Activated naive CD8-positive, alpha-beta T cell treated with anti-CD3 and anti-CD28 coated beads, Interleukin-2, amount 50 U/mL, for 16 hours (primary cell): ENCODE data around the gene MAZ.
"Not testable (repeated sequence)": the region's sequence is repeated elsewhere in the genome, so short reads cannot be mapped to it uniquely, and the experiment has no call there.

Source experiments
- DNase-seq: peaks from one replicate; pipeline ENCODE4 v3.0.0-alpha.2; 2020; ENCODE audit warnings: low read depth, low spot score

The MAZ gene

DNA sequence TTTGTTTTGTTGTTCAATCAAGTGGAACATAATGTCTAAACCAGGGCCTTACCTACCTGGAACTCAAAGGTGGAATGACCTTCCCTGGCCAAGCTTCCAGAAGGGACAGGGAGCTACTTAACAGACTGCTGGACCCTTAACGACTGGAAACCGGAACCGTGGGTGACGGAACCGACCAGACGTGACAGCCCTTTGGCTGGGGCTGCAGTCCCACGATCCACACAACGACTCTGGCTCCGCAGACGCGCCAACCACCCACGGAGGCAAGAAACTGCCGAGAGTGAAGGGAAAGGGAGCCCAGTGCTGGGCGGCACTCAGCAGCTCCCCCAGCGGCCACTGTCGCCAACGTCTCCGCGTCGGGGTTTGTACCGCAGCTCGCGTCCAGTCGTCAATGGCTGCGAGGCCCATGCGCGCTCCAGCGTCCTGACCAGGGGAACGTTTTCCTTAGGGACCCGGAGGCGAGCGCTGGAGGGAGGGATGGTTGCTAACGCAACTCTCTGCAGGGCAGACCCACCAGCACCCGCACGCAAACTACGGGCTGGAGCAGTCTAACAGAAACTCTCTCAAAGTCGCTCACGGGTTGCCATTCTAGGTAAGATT is 21.3 kb upstream of the MAZ start:
- peak; percentile 43 for DNase-seq

DNA sequence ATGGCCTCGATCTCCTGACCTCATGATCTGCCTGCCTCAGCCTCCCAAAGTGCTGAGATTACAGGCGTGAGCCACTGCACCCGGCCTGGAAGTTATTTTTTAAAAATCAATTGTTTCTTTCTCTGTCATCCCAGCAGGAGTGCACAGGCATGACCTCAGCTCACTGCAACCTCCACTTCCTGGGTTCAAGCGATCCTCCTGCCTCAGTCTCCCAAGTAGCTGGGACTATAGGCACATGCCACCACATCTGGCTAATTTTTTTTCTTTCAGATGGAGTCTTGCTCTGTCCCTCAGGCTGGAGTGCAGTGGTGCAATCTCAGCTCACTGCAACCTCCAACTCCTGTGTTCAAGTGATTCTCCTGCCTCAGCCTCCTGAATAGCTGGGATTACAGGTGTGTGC is 19.2 kb upstream of the MAZ start:
- DNase-seq = not testable (repeated sequence)

DNA sequence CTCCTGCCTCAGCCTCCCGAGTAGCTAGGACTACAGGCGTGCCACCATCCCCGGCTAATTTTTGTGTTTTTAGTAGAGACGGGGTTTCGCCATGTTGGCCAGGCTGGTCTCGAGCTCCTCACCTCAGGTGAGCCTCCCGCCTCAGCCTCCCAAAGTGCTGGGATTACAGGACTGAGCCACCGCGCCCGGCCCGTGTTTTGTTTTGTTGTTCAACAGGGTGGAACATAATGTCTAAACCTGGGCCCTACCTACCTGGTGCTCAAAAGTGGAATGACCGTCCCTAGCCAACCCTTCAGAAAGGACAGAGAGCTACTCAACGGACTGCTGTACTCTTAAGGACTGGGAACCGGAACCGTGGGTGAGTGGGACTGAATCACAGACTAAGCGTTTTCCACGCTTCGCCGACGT is 16.6 kb upstream of the MAZ start:
- DNase-seq = no peak

- peak; percentile 100 for DNase-seq
Observed at GRCh38 chr16:29790183-29790948, 16.0 kb upstream of the MAZ start, which contains the start of gene KIF22. Gene KIF22, plus strand, starts transcription at chr16:29790751. Its CDS starts 9 bp downstream, at chr16:29790760.

- DNase-seq = no peak
Observed at GRCh38 chr16:29790949-29791844, 15.1 kb upstream of the MAZ start.

GRCh38 chr16:29791845-29792807 is 14.2 kb upstream of the MAZ start:
- DNase-seq = no peak

DNA sequence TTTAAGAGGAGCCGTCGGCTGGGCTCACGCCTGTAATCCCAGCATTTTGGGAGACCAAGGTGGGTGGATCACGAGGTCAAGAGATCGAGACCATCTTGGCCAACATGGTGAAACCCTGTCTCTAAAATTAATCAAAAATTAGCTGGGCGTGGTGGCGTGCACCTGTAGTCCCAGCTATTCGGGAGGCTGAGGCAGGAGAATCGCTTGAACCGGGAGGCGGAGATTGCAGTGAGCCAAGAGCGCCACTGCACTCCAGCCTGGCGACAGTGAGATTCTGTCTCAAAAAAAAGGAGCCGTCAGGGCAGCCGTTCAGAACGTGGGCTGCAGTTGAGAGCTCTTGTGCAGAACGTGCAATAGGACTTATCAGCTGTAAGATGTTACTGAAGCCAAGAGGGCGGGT is 13.2 kb upstream of the MAZ start:
- not testable (repeated sequence) for DNase-seq

GRCh38 chr16:29794231-29794710 is 12.1 kb upstream of the MAZ start:
- no peak for DNase-seq

DNA sequence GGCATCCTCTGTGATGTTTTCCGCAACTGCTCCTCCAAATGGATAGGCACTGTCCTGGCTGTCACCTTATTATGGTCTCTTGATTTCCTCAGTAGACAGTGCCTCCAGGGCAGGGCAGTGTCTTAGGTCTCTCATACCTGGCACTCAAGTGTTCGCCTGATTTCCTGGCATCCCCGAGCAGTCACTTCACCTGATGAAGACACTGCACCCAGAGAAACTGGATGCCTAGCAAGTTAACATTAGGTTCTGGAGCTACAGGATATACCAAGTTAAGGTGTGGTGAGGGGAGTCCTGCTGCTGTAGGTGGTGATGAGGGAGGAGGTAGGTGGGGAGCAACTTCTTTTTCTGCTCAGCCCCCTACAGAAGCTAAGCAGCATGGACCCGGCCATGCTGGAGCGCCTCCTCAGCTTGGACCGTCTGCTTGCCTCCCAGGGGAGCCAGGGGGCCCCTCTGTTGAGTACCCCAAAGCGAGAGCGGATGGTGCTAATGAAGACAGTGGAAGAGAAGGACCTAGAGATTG is 3.9 kb upstream of the MAZ start:
- DNase-seq = no peak

DNA sequence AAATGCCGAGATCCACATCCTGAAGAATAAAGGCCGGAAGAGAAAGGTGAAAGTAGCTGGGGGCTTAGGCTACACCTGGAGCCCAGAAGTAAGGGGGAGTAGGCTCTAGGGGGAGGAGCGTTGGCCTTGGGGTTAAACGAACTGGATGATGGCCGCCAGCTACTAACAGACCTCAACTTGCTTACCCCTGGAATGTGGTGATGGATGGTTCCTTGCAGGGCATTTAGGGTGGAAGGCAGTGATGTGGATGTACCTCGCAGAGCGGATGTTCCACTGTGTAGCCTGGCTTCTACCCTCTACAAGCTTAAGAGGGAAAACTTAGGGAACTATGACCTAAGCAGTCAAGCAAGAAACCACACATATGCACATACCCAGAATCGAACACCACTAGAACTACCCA is 2.3 kb upstream of the MAZ start:
- no peak for DNase-seq

DNA sequence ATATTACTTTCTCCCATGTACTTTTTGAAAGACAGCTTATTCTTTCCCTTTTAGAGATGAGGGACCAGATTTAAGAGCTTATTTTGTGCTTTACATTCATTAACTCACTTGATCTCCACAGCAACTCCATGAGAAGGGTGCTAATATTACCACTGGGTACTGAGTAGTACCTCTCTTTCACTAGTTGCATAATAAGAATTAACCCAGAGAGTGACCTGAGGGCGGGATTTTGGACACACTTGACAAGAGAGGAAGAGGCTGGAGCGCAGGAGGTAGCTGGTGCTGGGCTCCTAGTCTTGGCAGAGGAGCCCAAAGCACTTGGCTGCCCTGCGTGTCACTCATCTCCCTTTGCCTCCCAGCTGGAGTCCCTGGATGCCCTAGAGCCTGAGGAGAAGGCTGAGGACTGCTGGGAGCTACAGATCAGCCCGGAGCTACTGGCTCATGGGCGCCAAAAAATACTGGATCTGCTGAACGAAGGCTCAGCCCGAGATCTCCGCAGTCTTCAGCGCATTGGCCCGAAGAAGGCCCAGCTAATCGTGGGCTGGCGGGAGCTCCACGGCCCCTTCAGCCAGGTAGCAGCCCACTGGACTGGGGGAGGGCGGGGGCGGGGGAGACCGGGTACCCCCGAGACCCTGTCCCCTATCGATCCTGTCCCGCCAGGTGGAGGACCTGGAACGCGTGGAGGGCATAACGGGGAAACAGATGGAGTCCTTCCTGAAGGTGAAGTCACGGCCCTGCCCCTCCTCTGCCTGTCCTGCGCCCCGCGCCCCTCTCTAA is 1.7 kb upstream of the MAZ start:
- no peak for DNase-seq

DNA sequence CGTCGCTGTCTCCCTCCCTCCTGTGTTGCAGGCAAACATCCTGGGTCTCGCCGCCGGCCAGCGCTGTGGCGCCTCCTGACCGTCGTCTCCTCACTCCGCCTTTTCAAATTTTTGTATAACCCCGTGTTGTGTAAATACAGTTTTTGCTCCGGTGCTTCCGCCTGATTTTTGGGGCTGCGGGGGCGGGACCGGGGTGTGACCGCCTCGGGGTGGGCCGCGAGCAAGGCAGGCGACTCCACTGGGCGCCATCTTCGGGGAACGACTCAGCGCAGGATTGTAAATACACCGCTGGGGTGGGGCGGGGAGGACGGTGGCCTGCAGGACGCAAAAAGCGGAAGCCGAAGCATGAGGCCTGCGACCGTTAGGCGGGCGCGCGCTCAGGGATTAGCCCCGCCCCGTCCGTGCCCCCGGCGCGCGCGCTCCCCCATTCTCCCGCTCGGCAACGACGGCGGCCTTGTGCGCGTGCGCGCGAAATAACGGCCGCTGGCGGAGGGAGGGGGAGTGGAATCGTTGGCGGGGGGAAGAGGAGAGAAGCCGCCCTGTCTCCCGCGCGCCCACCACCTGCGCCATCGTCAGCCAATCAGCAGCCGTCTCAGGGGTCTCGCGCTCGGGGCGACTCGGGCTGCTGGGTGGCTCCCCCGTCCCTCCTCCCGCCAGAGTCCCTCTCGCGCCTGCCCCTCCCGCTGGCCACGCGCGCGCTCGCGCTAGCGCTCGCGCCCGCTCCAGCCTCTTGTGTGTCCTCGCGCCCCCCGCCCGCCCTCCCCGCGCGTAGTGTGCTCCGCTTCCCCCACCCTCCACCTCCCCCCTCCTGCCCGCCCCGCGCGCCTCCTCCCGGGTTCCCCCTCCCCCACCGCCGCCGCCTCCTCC is 864 bp upstream of the MAZ start:
- peak; percentile 93 for DNase-seq

DNA sequence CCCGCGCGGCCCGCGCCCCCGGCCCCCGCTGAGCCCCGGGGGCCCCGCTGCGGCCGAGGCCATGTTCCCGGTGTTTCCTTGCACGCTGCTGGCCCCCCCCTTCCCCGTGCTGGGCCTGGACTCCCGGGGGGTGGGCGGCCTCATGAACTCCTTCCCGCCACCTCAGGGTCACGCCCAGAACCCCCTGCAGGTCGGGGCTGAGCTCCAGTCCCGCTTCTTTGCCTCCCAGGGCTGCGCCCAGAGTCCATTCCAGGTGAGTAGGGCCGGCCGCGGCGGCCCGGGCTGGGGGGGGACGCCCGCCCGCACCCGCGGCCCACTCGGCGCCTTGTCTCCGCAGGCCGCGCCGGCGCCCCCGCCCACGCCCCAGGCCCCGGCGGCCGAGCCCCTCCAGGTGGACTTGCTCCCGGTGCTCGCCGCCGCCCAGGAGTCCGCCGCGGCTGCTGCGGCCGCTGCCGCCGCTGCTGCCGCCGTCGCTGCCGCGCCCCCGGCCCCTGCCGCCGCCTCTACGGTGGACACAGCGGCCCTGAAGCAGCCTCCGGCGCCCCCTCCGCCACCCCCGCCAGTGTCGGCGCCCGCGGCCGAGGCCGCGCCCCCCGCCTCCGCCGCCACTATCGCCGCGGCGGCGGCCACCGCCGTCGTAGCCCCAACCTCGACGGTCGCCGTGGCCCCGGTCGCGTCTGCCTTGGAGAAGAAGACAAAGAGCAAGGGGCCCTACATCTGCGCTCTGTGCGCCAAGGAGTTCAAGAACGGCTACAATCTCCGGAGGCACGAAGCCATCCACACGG is 504 bp downstream of the MAZ start:
- DNase-seq = no peak

GRCh38 chr16:29807426-29808218 is 1.3 kb downstream of the MAZ start:
- DNase-seq = peak; percentile 70

GRCh38 chr16:29808219-29808900 is 2.0 kb downstream of the MAZ start:
- DNase-seq = no peak

DNA sequence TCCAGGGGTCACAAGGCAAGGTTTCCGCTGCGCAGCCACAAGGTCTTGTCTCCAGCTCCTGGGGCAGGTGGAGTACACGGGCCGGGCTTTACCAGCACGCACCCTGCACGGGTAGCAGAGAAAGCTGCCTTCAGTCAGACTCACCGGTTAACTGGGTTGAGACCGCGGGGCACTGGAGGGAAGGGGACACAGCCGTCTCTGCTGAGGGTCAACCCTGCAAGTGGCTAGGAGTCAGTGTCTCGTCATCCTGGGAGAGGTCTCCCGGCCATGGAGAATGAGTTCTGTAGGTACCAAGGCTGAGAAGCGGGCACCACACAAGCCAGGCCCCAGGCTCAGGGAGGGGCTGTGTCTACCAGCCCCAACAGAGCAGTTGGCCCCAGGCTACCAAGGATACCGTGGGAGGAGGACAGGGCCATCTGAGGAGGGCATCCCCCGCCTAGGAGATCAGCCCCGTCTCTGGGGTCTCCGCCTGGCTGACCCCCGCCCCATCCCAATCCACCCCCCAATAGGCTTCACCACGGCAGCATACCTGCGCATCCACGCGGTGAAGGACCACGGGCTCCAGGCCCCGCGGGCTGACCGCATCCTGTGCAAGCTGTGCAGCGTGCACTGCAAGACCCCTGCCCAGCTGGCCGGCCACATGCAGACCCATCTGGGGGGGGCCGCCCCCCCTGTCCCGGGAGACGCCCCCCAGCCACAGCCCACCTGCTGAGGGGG is 2.9 kb downstream of the MAZ start:
- DNase-seq = no peak
